GM18517 (cell line): ENCODE measurements around the gene TOB1.

ENCODE experiments used
- ATAC-seq: cut with Tn5 transposase; IDR thresholded peaks from one replicate; pipeline ENCODE4 v1.9.1; 2021; ENCODE audit warnings: mild to moderate bottlenecking, moderate library complexity; ENCODE audit not compliant: unreplicated experiment

The TOB1 gene

GRCh38 chr17:50866261-50866949 is at the start of gene TOB1:
TOB1 (minus strand) TSS chr17:50866354; CDS start chr17:50864017, 2,337 bp downstream.
- ATAC-seq, result peak; percentile 53

- no peak for ATAC-seq
Measured at GRCh38 chr17:50914505-50915063, 48.4 kb upstream of the TOB1 start.

- ATAC-seq, result no peak
Measured at GRCh38 chr17:50913120-50913519, 47.0 kb upstream of the TOB1 start.

- no peak for ATAC-seq
Measured at GRCh38 chr17:50911890-50912289, 45.7 kb upstream of the TOB1 start.

GRCh38 chr17:50911450-50911849 is 45.3 kb upstream of the TOB1 start:
- no peak for ATAC-seq

- no peak for ATAC-seq
Measured at GRCh38 chr17:50909765-50910605, 43.8 kb upstream of the TOB1 start.

GRCh38 chr17:50908860-50909764 is 43.0 kb upstream of the TOB1 start:
- no peak for ATAC-seq

- no peak for ATAC-seq
Measured at GRCh38 chr17:50908140-50908859, 42.1 kb upstream of the TOB1 start.

- no peak for ATAC-seq
Measured at GRCh38 chr17:50906443-50906842, 40.3 kb upstream of the TOB1 start.

GRCh38 chr17:50905460-50905803 is 39.3 kb upstream of the TOB1 start:
- no peak for ATAC-seq

- ATAC-seq, result no peak
Measured at GRCh38 chr17:50904518-50905459, 38.6 kb upstream of the TOB1 start.

GRCh38 chr17:50903604-50904517 is 37.7 kb upstream of the TOB1 start:
- no peak for ATAC-seq

- no peak for ATAC-seq
Measured at GRCh38 chr17:50902372-50903353, 36.5 kb upstream of the TOB1 start.

- ATAC-seq, result no peak
Measured at GRCh38 chr17:50900383-50900892, 34.3 kb upstream of the TOB1 start.

GRCh38 chr17:50899559-50900319 is 33.6 kb upstream of the TOB1 start:
- no peak for ATAC-seq

- ATAC-seq, result no peak
Measured at GRCh38 chr17:50899005-50899460, 32.9 kb upstream of the TOB1 start.
